Measurements from ENCODE around the gene OR51I2.

OR51I2 gene

GRCh38 chr11:5489576-5490357 lies 40.6 kb downstream of the OR51I2 start:
- Histone ChIP-seq H4K20me1 (ENCODE audit: insufficient read depth) (no peaks in the 10 kb centered on the region), H2AFZ (ENCODE audit: low read depth) (no peak overlapping the region), H3K4me2 (no peak overlapping the region), H3K27me3 (ENCODE audit: insufficient read depth, low read depth) (no peaks in the 10 kb centered on the region), H3K27ac (no peak overlapping the region), H3K4me3 (IDR thresholded peaks at IDR 0.05; ENCODE audit: insufficient read depth, low read depth, low read length) (no peak overlapping the region), H3K9ac (no peak overlapping the region), H3K4me1 (ENCODE audit: low read depth, poor library complexity, severe bottlenecking) (no peaks in the 10 kb centered on the region), H3K36me3 (ENCODE audit: insufficient read depth) (no peaks in the 10 kb centered on the region), H3K79me2 (ENCODE audit: insufficient read depth, low read depth) (no peaks in the 10 kb centered on the region)
- TF ChIP-seq CTCF (conservative IDR thresholded peaks at IDR 0.05; ENCODE audit: low read depth, low read length), result no peak

GRCh38 chr11:5499671-5500070 lies 50.5 kb downstream of the OR51I2 start:
- H3K9ac ChIP-seq, result no peak overlapping the region
- H3K27ac ChIP-seq, result no peak overlapping the region
- H3K36me3 ChIP-seq (ENCODE audit: insufficient read depth), result no peaks in the 10 kb centered on the region
- H4K20me1 ChIP-seq (ENCODE audit: insufficient read depth), result no peaks in the 10 kb centered on the region
- no peaks in the 10 kb centered on the region for H3K27me3 ChIP-seq (ENCODE audit: insufficient read depth, low read depth)
- H3K79me2 ChIP-seq (ENCODE audit: insufficient read depth, low read depth), result no peaks in the 10 kb centered on the region
- no peak overlapping the region for H3K4me2 ChIP-seq
- H2AFZ ChIP-seq (ENCODE audit: low read depth), result no peak overlapping the region
- TF ChIP-seq CTCF (conservative IDR thresholded peaks at IDR 0.05; ENCODE audit: low read depth, low read length), result no peak
- no peak overlapping the region for H3K4me3 ChIP-seq (IDR thresholded peaks at IDR 0.05; ENCODE audit: insufficient read depth, low read depth, low read length)
- no peaks in the 10 kb centered on the region for H3K4me1 ChIP-seq (ENCODE audit: low read depth, poor library complexity, severe bottlenecking)

- no peak for TF ChIP-seq CTCF (conservative IDR thresholded peaks at IDR 0.05; ENCODE audit: low read depth, low read length)
- Histone ChIP-seq H3K27ac (no peak overlapping the region), H3K79me2 (ENCODE audit: insufficient read depth, low read depth) (no peaks in the 10 kb centered on the region), H3K4me3 (IDR thresholded peaks at IDR 0.05; ENCODE audit: insufficient read depth, low read depth, low read length) (no peak overlapping the region), H3K4me1 (ENCODE audit: low read depth, poor library complexity, severe bottlenecking) (no peaks in the 10 kb centered on the region), H3K9ac (no peak overlapping the region), H3K27me3 (ENCODE audit: insufficient read depth, low read depth) (no peaks in the 10 kb centered on the region), H2AFZ (ENCODE audit: low read depth) (no peak overlapping the region), H3K4me2 (no peak overlapping the region), H3K36me3 (ENCODE audit: insufficient read depth) (no peaks in the 10 kb centered on the region), H4K20me1 (ENCODE audit: insufficient read depth) (no peaks in the 10 kb centered on the region)
Measured at GRCh38 chr11:5500393-5500801, 51.3 kb downstream of the OR51I2 start.

- no peak for TF ChIP-seq CTCF (conservative IDR thresholded peaks at IDR 0.05; ENCODE audit: low read depth, low read length)
- Histone ChIP-seq H3K4me3 (IDR thresholded peaks at IDR 0.05; ENCODE audit: insufficient read depth, low read depth, low read length) (no peak overlapping the region), H3K4me1 (ENCODE audit: low read depth, poor library complexity, severe bottlenecking) (no peaks in the 10 kb centered on the region), H3K27ac (no peak overlapping the region), H3K36me3 (ENCODE audit: insufficient read depth) (no peaks in the 10 kb centered on the region), H4K20me1 (ENCODE audit: insufficient read depth) (no peaks in the 10 kb centered on the region), H2AFZ (ENCODE audit: low read depth) (no peak overlapping the region), H3K79me2 (ENCODE audit: insufficient read depth, low read depth) (no peaks in the 10 kb centered on the region), H3K4me2 (no peak overlapping the region), H3K27me3 (ENCODE audit: insufficient read depth, low read depth) (no peaks in the 10 kb centered on the region), H3K9ac (no peak overlapping the region)
Measured at GRCh38 chr11:5504403-5504921, 55.3 kb downstream of the OR51I2 start.
